ENCODE results near the gene CTSH. TPM values are rescaled to one million over a fixed set of nuclear protein-coding genes. Genes with fewer than 3 reads are reported as not detected.

CTSH gene
- total and polyA plus RNA-seq, 2 donors (not counting 1 experiment from before 2014, with no cell fraction given), result 5.3 to 6.9 TPM

GRCh38 chr15:78977591-78978347, 32.9 kb upstream of the CTSH start:
- H3K27me3 ChIP-seq (ENCODE audit: control insufficient read depth, insufficient read depth, low read length), result no peaks in the 10 kb centered on the region
- no peak overlapping the region for H3K9ac ChIP-seq (ENCODE audit: insufficient read depth, low read length)
- H4K20me1 ChIP-seq (ENCODE audit: control insufficient read depth, extremely low read depth, insufficient read depth, low read length), result no peaks in the 10 kb centered on the region
- no peaks in the 10 kb centered on the region for H3K36me3 ChIP-seq (ENCODE audit: control insufficient read depth, insufficient read depth, low read length)
- H3K79me2 ChIP-seq (ENCODE audit: control insufficient read depth, insufficient read depth, low read length), result no peaks in the 10 kb centered on the region
- no peaks in the 10 kb centered on the region for H3K4me1 ChIP-seq (ENCODE audit: control insufficient read depth, extremely low read depth, insufficient read depth, low read length)
- H3K9me3 ChIP-seq (ENCODE audit: control insufficient read depth, insufficient read depth, low read depth, low read length), result no peaks in the 10 kb centered on the region
- TF ChIP-seq, protein P1, sequence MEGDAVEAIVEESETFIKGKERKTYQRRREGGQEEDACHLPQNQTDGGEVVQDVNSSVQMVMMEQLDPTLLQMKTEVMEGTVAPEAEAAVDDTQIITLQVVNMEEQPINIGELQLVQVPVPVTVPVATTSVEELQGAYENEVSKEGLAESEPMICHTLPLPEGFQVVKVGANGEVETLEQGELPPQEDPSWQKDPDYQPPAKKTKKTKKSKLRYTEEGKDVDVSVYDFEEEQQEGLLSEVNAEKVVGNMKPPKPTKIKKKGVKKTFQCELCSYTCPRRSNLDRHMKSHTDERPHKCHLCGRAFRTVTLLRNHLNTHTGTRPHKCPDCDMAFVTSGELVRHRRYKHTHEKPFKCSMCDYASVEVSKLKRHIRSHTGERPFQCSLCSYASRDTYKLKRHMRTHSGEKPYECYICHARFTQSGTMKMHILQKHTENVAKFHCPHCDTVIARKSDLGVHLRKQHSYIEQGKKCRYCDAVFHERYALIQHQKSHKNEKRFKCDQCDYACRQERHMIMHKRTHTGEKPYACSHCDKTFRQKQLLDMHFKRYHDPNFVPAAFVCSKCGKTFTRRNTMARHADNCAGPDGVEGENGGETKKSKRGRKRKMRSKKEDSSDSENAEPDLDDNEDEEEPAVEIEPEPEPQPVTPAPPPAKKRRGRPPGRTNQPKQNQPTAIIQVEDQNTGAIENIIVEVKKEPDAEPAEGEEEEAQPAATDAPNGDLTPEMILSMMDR (conservative IDR thresholded peaks at IDR 0.05 in 1 of 2, IDR thresholded peaks at IDR 0.05 in 1 of 2; ENCODE audit: low read depth in 1 of 2, low read length in 2 of 2), result no peak
- TF ChIP-seq EZH2 (IDR thresholded peaks at IDR 0.05; ENCODE audit: low read length, missing control alignments), result no peak
- no peak for DNase-seq (ENCODE audit: low read depth in 2 of 2)
- no peak overlapping the region for H3K27ac ChIP-seq (ENCODE audit: insufficient read depth, low read length)
- H3K4me2 ChIP-seq (ENCODE audit: extremely low read depth, insufficient read depth, low read length), result no peak overlapping the region
- no peak overlapping the region for H3K4me3 ChIP-seq (replicated peaks in 1 of 4; ENCODE audit: control extremely low read depth in 1 of 4, insufficient read depth in 1 of 4, low read depth in 3 of 4, low read length in 4 of 4)
- no peak overlapping the region for H2AFZ ChIP-seq (ENCODE audit: low read length)

GRCh38 chr15:78977091-78977571, 32.3 kb upstream of the CTSH start:
- Histone ChIP-seq H3K27me3 (ENCODE audit: control insufficient read depth, insufficient read depth, low read length) (no peaks in the 10 kb centered on the region), H3K9me3 (ENCODE audit: control insufficient read depth, insufficient read depth, low read depth, low read length) (no peaks in the 10 kb centered on the region), H3K36me3 (ENCODE audit: control insufficient read depth, insufficient read depth, low read length) (no peaks in the 10 kb centered on the region), H3K27ac (ENCODE audit: insufficient read depth, low read length) (no peak overlapping the region), H3K4me1 (ENCODE audit: control insufficient read depth, extremely low read depth, insufficient read depth, low read length) (no peaks in the 10 kb centered on the region), H3K79me2 (ENCODE audit: control insufficient read depth, insufficient read depth, low read length) (no peaks in the 10 kb centered on the region), H3K4me3 (replicated peaks in 1 of 4; ENCODE audit: control extremely low read depth in 1 of 4, insufficient read depth in 1 of 4, low read depth in 3 of 4, low read length in 4 of 4) (no peak overlapping the region), H3K9ac (ENCODE audit: insufficient read depth, low read length) (no peak overlapping the region), H3K4me2 (ENCODE audit: extremely low read depth, insufficient read depth, low read length) (no peak overlapping the region), H4K20me1 (ENCODE audit: control insufficient read depth, extremely low read depth, insufficient read depth, low read length) (no peaks in the 10 kb centered on the region), H2AFZ (ENCODE audit: low read length) (no peak overlapping the region)
- no peak for TF ChIP-seq EZH2 (IDR thresholded peaks at IDR 0.05; ENCODE audit: low read length, missing control alignments)
- TF ChIP-seq, protein P1 (conservative IDR thresholded peaks at IDR 0.05 in 1 of 2, IDR thresholded peaks at IDR 0.05 in 1 of 2; ENCODE audit: low read depth in 1 of 2, low read length in 2 of 2), result no peak
- no peak for DNase-seq (ENCODE audit: low read depth in 2 of 2)

- no peaks in the 10 kb centered on the region for H3K36me3 ChIP-seq (ENCODE audit: control insufficient read depth, insufficient read depth, low read length)
- TF ChIP-seq, protein P1 (conservative IDR thresholded peaks at IDR 0.05 in 1 of 2, IDR thresholded peaks at IDR 0.05 in 1 of 2; ENCODE audit: low read depth in 1 of 2, low read length in 2 of 2), result no peak
- no peak for TF ChIP-seq EZH2 (IDR thresholded peaks at IDR 0.05; ENCODE audit: low read length, missing control alignments)
- no peaks in the 10 kb centered on the region for H3K79me2 ChIP-seq (ENCODE audit: control insufficient read depth, insufficient read depth, low read length)
- H2AFZ ChIP-seq (ENCODE audit: low read length), result no peak overlapping the region
- no peaks in the 10 kb centered on the region for H3K27me3 ChIP-seq (ENCODE audit: control insufficient read depth, insufficient read depth, low read length)
- H3K9me3 ChIP-seq (ENCODE audit: control insufficient read depth, insufficient read depth, low read depth, low read length), result no peaks in the 10 kb centered on the region
- H3K27ac ChIP-seq (ENCODE audit: insufficient read depth, low read length), result no peak overlapping the region
- DNase-seq (ENCODE audit: low read depth in 2 of 2), result no peak
- no peaks in the 10 kb centered on the region for H4K20me1 ChIP-seq (ENCODE audit: control insufficient read depth, extremely low read depth, insufficient read depth, low read length)
- no peaks in the 10 kb centered on the region for H3K4me1 ChIP-seq (ENCODE audit: control insufficient read depth, extremely low read depth, insufficient read depth, low read length)
- no peak overlapping the region for H3K4me3 ChIP-seq (replicated peaks in 1 of 4; ENCODE audit: control extremely low read depth in 1 of 4, insufficient read depth in 1 of 4, low read depth in 3 of 4, low read length in 4 of 4)
- no peak overlapping the region for H3K4me2 ChIP-seq (ENCODE audit: extremely low read depth, insufficient read depth, low read length)
- no peak overlapping the region for H3K9ac ChIP-seq (ENCODE audit: insufficient read depth, low read length)
Observed at GRCh38 chr15:78976691-78977090, 31.8 kb upstream of the CTSH start.
